Thymus (tissue), 11 donors: ENCODE data around the gene CUX1. TPM values are rescaled to one million over a fixed set of nuclear protein-coding genes. Genes with fewer than 3 reads are reported as not detected.
"Not testable (repeated sequence)": the region's sequence is repeated elsewhere in the genome, so short reads cannot be mapped to it uniquely, and the experiment has no call there.

Source experiments
- DNase-seq, 9 donors: peaks; one replicate each; pipeline ENCODE4 v3.0.0-alpha.2; 2013; ENCODE audit warnings: low spot score in 9 of 9, low read depth in 6 of 9, missing footprints in 1 of 9
- H3K27ac ChIP-seq, 2 donors: one replicate each; pipeline ENCODE4 v1.5.1; 2013; ENCODE audit warnings: control low read depth in 1 of 2, low read depth in 1 of 2, low read length in 1 of 2, mild to moderate bottlenecking in 1 of 2, moderate library complexity in 1 of 2
- H3K27me3 ChIP-seq, 2 donors: one replicate each; pipeline ENCODE4 v1.5.1; 2013; ENCODE audit warnings: low read length in 1 of 2; ENCODE audit not compliant: control insufficient read depth in 2 of 2, insufficient read depth in 1 of 2
- H3K36me3 ChIP-seq, 2 donors: one replicate each; pipeline ENCODE4 v1.5.1; 2013; ENCODE audit warnings: low read length in 1 of 2, mild to moderate bottlenecking in 1 of 2, moderate library complexity in 1 of 2; ENCODE audit not compliant: control insufficient read depth in 2 of 2, insufficient read depth in 2 of 2
- H3K4me1 ChIP-seq, 2 donors: one replicate each; pipeline ENCODE4 v1.5.1; 2013; ENCODE audit warnings: low read length in 2 of 2; ENCODE audit not compliant: control insufficient read depth in 2 of 2, insufficient read depth in 2 of 2
- H3K4me3 ChIP-seq, 2 donors: one replicate each; pipeline ENCODE4 v1.5.1; 2013; ENCODE audit warnings: low read length in 2 of 2, control low read depth in 1 of 2, mild to moderate bottlenecking in 1 of 2
- H3K9me3 ChIP-seq, 2 donors: one replicate each; pipeline ENCODE4 v1.5.1; 2013; ENCODE audit warnings: low read length in 1 of 2, mild to moderate bottlenecking in 1 of 2; ENCODE audit not compliant: control insufficient read depth in 2 of 2, insufficient read depth in 1 of 2
- WGBS: extraction: QIAGEN DNeasy Blood & Tissue Kit; methylation state at CpG from one replicate; pipeline ENCODE4 v1.1.7; 2013; 5-methylcytosine and 5-hydroxymethylcytosine counted together
- polyA plus RNA-seq: library from polyadenylated mRNA; stranded (reverse); fragments of 200-250 nt; gene quantifications from one replicate; pipeline ENCODE4 v1.2.3, GENCODE V29; 2013
- total RNA-seq: library from RNA; stranded (reverse); fragments of 120-200 nt; gene quantifications from one replicate; pipeline ENCODE4 v1.2.4, GENCODE V29; 2013
- donor health status: healthy.

Gene CUX1
- total and polyA plus RNA-seq, 2 donors = 27.8 to 35.0 TPM

- Histone ChIP-seq H3K36me3 (peaks cover 6 to 8% of the 10 kb centered on the region in 2 donors), H3K9me3 (peaks cover 0 to 3% of the 10 kb centered on the region in 2 donors), H3K4me1 (peaks cover 11 to 13% of the 10 kb centered on the region in 2 donors), H3K4me3 (no peak overlapping the region), H3K27me3 (no peaks in the 10 kb centered on the region), H3K27ac (no peak overlapping the region)
- WGBS = 97% methylated on average over 6 of the region's 6 CpGs
- no peak for DNase-seq
These were observed 227.2 kb downstream of the CUX1 start for GRCh38 chr7:102044641-102044983.

DNA sequence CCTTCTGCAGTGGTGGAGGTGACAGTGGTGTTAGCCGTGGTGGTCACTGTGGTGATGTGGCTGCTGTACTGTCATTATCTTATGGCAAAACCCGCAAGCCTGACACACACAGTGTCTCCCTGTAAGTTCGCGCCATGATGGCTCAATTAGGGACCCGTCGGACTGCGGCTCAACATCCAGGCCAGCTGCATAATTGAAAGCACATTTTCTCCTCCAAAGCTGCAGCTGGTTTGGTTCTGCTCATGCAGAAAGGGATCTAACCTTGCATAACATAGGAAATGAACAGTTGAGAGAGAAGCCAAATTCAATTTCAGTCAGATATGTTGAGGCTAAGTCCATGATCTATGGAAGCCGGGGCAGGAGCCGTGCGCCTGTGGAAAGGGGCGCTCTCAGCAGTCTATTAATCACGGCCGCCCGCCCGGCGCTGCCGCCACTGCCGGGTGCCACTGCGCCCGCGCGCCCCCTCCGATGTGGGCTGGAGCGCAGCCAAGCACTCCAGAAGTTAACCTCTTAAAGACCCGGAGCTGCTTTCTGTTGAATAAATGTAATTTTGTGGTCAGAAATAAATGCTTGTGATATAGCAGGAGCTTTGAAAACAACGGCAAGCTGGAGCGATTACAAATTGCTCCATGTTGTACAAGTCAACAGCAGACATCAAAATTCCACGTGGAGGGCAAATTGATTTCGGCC lies 227.7 kb downstream of the CUX1 start:
- Histone ChIP-seq H3K27me3 (no peaks in the 10 kb centered on the region), H3K36me3 (peaks cover 7 to 9% of the 10 kb centered on the region in 2 donors), H3K9me3 (peaks cover 0 to 3% of the 10 kb centered on the region in 2 donors), H3K4me3 (no peak overlapping the region), H3K4me1 (peaks cover 11 to 13% of the 10 kb centered on the region in 2 donors), H3K27ac (no peak overlapping the region)
- no peak for DNase-seq
- WGBS = 24% methylated on average over 29 of the region's 29 CpGs

- DNase-seq = no peak
- Histone ChIP-seq H3K4me1 (peaks cover 11 to 16% of the 10 kb centered on the region in 2 donors), H3K27me3 (no peaks in the 10 kb centered on the region), H3K27ac (no peak overlapping the region), H3K4me3 (no peak overlapping the region), H3K36me3 (peaks cover 5 to 9% of the 10 kb centered on the region in 2 donors), H3K9me3 (peaks cover 0 to 3% of the 10 kb centered on the region in 2 donors)
- WGBS = 88% methylated on average over 11 of the region's 11 CpGs
These were observed 228.4 kb downstream of the CUX1 start for GRCh38 chr7:102045681-102046372.

DNA sequence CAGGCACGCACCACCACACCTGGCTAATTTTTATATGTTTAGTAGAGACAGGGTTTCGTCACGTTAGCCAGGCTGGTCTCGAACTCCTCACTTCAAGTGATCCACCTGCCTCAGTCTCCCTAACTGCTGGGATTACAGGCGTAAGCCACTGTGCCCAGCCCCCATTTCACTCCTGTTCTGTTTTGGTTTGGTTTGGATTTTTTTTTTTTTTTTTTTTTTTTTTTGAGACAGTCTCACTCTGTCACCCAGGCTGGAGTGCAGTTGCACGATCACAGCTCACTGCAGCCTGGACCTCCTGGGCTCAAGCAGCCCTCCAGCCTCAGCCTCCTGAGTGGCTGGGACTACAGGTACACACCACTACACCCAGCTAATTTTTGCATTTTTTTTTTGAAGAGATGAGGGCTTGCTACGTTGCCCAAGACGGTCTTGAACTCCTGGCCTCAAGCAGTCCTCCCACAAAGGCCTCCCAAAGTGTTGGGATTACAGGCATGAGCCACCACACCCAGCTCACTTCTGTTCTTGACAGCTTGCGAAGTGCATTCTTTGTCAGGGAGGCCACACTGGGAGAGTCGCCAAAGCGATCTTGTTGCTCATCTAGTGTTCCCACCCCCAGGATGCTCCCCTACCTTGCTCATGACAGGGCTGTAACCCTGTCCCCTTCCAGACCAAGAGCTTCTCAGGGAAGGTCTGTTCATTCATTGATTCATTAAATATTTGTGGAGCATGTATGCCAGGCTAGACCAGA lies 229.1 kb downstream of the CUX1 start:
- 89% methylated on average over 11 of the region's 11 CpGs for WGBS

DNA sequence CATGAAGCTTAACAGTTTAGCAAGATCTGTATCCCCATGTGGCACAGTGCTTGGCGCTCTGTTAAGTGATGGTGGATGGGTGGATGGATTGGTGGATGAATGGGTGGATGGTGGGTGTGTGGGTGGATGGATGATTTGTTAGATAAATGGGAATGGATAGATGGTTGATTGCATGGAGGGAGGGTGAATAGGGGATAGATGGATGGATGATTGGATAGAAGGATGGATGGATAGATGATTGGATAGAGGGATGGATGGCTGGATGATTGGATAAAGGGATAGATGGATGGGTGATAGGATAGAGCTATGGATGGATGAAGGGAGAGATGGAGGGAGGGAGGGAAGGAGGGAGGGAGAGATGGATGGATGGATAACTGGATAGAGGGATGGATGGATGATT lies 229.7 kb downstream of the CUX1 start:
- Histone ChIP-seq H3K4me3 (no peak overlapping the region), H3K9me3 (peaks cover 0 to 3% of the 10 kb centered on the region in 2 donors), H3K4me1 (peaks cover 11 to 18% of the 10 kb centered on the region in 2 donors), H3K36me3 (peaks cover 5 to 9% of the 10 kb centered on the region in 2 donors), H3K27me3 (no peaks in the 10 kb centered on the region), H3K27ac (no peak overlapping the region)
- no peak for DNase-seq
- 100% methylated on average over 1 of the region's 1 CpG for WGBS

More for the DNA sequence above, 229.1 kb downstream of the CUX1 start:
- Histone ChIP-seq H3K4me3 (no peak overlapping the region), H3K9me3 (peaks cover 0 to 3% of the 10 kb centered on the region in 2 donors), H3K36me3 (peaks cover 5 to 9% of the 10 kb centered on the region in 2 donors), H3K4me1 (peaks cover 11 to 18% of the 10 kb centered on the region in 2 donors), H3K27me3 (no peaks in the 10 kb centered on the region), H3K27ac (no peak overlapping the region)
- no peak for DNase-seq

DNA sequence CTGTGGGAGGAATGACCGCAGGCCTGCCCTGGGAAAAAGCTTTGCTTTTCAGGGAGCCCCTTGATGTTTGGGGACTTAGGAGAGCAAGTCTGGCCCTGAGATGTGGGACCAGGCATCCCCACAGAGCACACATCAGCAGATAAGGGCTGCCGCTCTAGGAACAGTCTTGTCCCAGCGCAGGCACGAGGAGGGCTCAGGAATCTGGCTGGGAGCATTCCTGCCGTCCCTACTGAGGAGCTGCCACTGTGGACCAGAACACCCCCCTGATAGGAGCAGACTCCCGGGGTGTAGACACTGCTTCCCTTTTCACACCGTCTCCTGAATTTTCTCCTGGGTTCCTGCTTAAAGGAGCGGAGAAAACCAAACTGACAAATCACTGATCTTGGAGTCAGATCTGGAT lies 232.3 kb downstream of the CUX1 start:
- no peaks in the 10 kb centered on the region for H3K27me3 ChIP-seq
- 98% methylated on average over 8 of the region's 8 CpGs for WGBS
- no peak overlapping the region for H3K27ac ChIP-seq
- peaks cover 0 to 8% of the 10 kb centered on the region in 2 donors for H3K9me3 ChIP-seq
- no peak for DNase-seq
- no peak overlapping the region for H3K4me3 ChIP-seq
- peaks cover 8 to 13% of the 10 kb centered on the region in 2 donors for H3K4me1 ChIP-seq
- H3K36me3 ChIP-seq = peaks cover 5 to 15% of the 10 kb centered on the region in 2 donors

GRCh38 chr7:102050864-102051460 lies 233.5 kb downstream of the CUX1 start:
- H3K4me3 ChIP-seq = no peak overlapping the region
- H3K9me3 ChIP-seq = peaks cover 0 to 8% of the 10 kb centered on the region in 2 donors
- H3K27ac ChIP-seq = no peak overlapping the region
- whole genome bisulfite sequencing = 91% methylated on average over 13 of the region's 13 CpGs
- H3K4me1 ChIP-seq = peaks cover 1 to 5% of the 10 kb centered on the region in 2 donors
- no peak for DNase-seq
- peaks cover 5 to 15% of the 10 kb centered on the region in 2 donors for H3K36me3 ChIP-seq
- H3K27me3 ChIP-seq = no peaks in the 10 kb centered on the region

- WGBS = 97% methylated on average over 10 of the region's 10 CpGs
- H3K36me3 ChIP-seq = peaks cover 5 to 15% of the 10 kb centered on the region in 2 donors
- H3K27me3 ChIP-seq, DNase-seq, H3K27ac ChIP-seq, H3K9me3 ChIP-seq, H3K4me1 ChIP-seq, H3K4me3 ChIP-seq: not testable (repeated sequence)
These were observed 234.3 kb downstream of the CUX1 start for GRCh38 chr7:102051736-102052135.
